PC-9 (cell line): ENCODE measurements around the gene TMEM221. TPM values are rescaled to one million over a fixed set of nuclear protein-coding genes. Genes with fewer than 3 reads are reported as not detected.

Source experiments
- BruUV-seq: library from RNA; stranded (reverse); fragments of 400-500 nt; replicated peaks from 2 replicates; lab custom pipeline; 2021; lab: Mats Ljungman, UMichigan
- CTCF ChIA-PET: fragments of 300-600 bp; sonication (Branson Sonifier 250); formaldehyde crosslinking; loops from one replicate; lab custom pipeline; 2022; ENCODE audit warnings: antibody characterized with exemption; lab: Charles Lee
- POLR2A ChIA-PET: fragments of 300-600 bp; sonication (Branson Sonifier 250); formaldehyde crosslinking; loops from one replicate; lab custom pipeline; 2022; ENCODE audit warnings: antibody characterized with exemption; ENCODE audit not compliant: unreplicated experiment; lab: Charles Lee
- DNase-seq, 2 experiments: peaks; one replicate each; pipeline versions ENCODE4 v3.0.0 to v3.0.0-alpha.2; 2015 to 2022; ENCODE audit warnings: mixed read lengths in 1 of 2
- H2AFZ ChIP-seq: fragments of 200-600 bp; sonication (generic); 2 replicates; pipeline ENCODE4 v1.8.1; 2017; ENCODE audit warnings: antibody characterized with exemption
- H3F3A ChIP-seq: fragments of 200-600 bp; sonication (generic); 2 replicates; pipeline ENCODE4 v1.8.1; 2017; ENCODE audit warnings: antibody characterized with exemption, mild to moderate bottlenecking, low read depth; ENCODE audit not compliant: insufficient read depth
- H3K27ac ChIP-seq: fragments of 200-600 bp; sonication (generic); 2 replicates; pipeline ENCODE4 v1.6.1; 2016; ENCODE audit warnings: mixed run types
- H3K27me3 ChIP-seq: fragments of 200-600 bp; sonication (generic); 2 replicates; pipeline ENCODE4 v1.6.1; 2016; ENCODE audit warnings: low read depth, mixed run types; ENCODE audit not compliant: insufficient read depth
- H3K36me3 ChIP-seq: fragments of 200-600 bp; sonication (generic); 2 replicates; pipeline ENCODE4 v1.6.1; 2016; ENCODE audit warnings: low read depth, mixed run types
- H3K4me1 ChIP-seq: fragments of 200-600 bp; sonication (generic); replicated peaks from 2 replicates; pipeline ENCODE4 v1.6.1; 2016; ENCODE audit warnings: mixed run types; ENCODE audit not compliant: insufficient read depth
- H3K4me2 ChIP-seq: fragments of 200-600 bp; sonication (generic); 2 replicates; pipeline ENCODE4 v1.6.1; 2017; ENCODE audit warnings: mixed run types
- H3K4me3 ChIP-seq: fragments of 200-600 bp; sonication (generic); 2 replicates; pipeline ENCODE4 v1.6.1; 2016; ENCODE audit warnings: mixed run types
- H3K79me2 ChIP-seq: fragments of 200-600 bp; sonication (generic); 2 replicates; pipeline ENCODE4 v1.6.1; 2017; ENCODE audit warnings: low read depth, mixed run types
- H3K9me2 ChIP-seq: fragments of 200-600 bp; sonication (generic); 2 replicates; pipeline ENCODE4 v1.8.1; 2017; ENCODE audit warnings: mild to moderate bottlenecking; ENCODE audit not compliant: insufficient read depth
- H3K9me3 ChIP-seq: fragments of 200-600 bp; sonication (generic); 2 replicates; pipeline ENCODE4 v1.8.1; 2016; ENCODE audit warnings: low read depth; ENCODE audit not compliant: insufficient read depth
- H4K20me1 ChIP-seq: fragments of 200-600 bp; sonication (generic); 2 replicates; pipeline ENCODE4 v1.8.1; 2017; ENCODE audit not compliant: insufficient read depth
- EZH2 ChIP-seq: fragments of 200-600 bp; sonication (generic); IDR thresholded peaks from 2 replicates; pipeline ENCODE4 v1.8.0; 2017; ENCODE audit warnings: antibody characterized with exemption, low read depth
- intact Hi-C: fragments of 100-400 bp; cut with micrococcal nuclease; formaldehyde crosslinking; loops from one replicate; pipeline ENCODE4 v1.10.0; 2022; ENCODE audit not compliant: unreplicated experiment
- total RNA-seq: library from RNA; stranded (reverse); gene quantifications from 2 replicates; pipeline ENCODE4 v1.2.3, GENCODE V29; 2021
- TF ChIP-seq, protein P1 (sequence below): fragments of 200-600 bp; sonication (generic); conservative IDR thresholded peaks from 2 replicates; pipeline ENCODE4 v1.6.1; 2017; ENCODE audit warnings: mixed run types, antibody characterized with exemption, mild to moderate bottlenecking, moderate library complexity

The TMEM221 gene
- total RNA-seq, 1 experiment from 2014 or later, result 2.0 TPM

DNA sequence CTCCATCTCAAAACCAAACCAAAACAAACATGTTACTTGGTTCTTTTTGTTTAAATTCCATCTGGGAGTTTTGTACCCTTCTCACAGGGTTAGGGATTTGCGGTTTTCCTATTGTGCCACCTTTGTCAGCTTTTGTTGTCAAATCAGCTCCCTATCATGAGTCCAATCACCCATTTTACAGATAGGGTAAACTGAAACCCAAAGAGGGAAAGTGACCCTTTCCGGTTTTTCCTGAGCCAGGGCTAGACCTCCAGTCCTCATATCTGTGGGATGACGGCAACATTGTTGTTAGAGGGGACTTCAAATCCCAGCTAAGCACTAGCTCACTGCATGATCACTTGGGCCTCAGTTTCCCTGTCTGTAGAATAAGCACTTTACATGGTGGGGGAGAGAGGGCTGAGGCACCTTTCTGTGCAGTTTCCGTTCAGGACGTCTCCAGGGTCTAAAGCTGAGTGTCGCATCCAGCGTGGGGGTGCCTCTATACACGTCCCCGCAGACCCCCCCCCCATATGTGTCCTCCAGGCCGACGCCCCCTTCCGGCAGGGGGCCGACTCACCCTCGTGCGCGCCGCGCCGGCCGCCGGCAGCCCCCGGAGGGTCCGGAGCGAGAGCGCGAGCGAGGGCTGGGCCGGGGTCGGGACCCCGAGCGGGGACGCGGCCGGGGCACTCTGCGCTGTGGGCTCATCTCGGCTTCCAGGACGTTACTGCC lies 58.4 kb downstream of the TMEM221 start:
- Histone ChIP-seq H4K20me1 (no peaks in the 10 kb centered on the region), H3K9me3 (0 out of 2 replicates have a peak, but pooled peaks cover 4% of the 10 kb centered on the region), H2AFZ (no peak overlapping the region), H3K9me2 (no peaks in the 10 kb centered on the region), H3K27ac (no peak overlapping the region), H3K27me3 (no peaks in the 10 kb centered on the region), H3K4me3 (no peak overlapping the region), H3K4me2 (peak overlapping the region; percentile 96; the same call in 1 of the 2 replicates), H3K4me1 (peaks cover 7% of the 10 kb centered on the region), H3F3A (peaks cover 7% of the 10 kb centered on the region; the same call in 1 of the 2 replicates), H3K36me3 (no peaks in the 10 kb centered on the region), H3K79me2 (no peaks in the 10 kb centered on the region)
- BruUV-seq, result no TSS peak
- ChIA-PET POLR2A (no interaction called here), CTCF (interaction anchor here (0.5 to 1.2 kb wide), 3 partner anchors 46 to 97 kb away, joined by 3 to 4 read pairs (median 4); partner anchors contain the start of gene NXNL1)
- no peak for TF ChIP-seq EZH2
- TF ChIP-seq, protein P1, sequence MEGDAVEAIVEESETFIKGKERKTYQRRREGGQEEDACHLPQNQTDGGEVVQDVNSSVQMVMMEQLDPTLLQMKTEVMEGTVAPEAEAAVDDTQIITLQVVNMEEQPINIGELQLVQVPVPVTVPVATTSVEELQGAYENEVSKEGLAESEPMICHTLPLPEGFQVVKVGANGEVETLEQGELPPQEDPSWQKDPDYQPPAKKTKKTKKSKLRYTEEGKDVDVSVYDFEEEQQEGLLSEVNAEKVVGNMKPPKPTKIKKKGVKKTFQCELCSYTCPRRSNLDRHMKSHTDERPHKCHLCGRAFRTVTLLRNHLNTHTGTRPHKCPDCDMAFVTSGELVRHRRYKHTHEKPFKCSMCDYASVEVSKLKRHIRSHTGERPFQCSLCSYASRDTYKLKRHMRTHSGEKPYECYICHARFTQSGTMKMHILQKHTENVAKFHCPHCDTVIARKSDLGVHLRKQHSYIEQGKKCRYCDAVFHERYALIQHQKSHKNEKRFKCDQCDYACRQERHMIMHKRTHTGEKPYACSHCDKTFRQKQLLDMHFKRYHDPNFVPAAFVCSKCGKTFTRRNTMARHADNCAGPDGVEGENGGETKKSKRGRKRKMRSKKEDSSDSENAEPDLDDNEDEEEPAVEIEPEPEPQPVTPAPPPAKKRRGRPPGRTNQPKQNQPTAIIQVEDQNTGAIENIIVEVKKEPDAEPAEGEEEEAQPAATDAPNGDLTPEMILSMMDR, result no peak
- no peak for DNase-seq
- intact Hi-C loops, result no loop called here

DNA sequence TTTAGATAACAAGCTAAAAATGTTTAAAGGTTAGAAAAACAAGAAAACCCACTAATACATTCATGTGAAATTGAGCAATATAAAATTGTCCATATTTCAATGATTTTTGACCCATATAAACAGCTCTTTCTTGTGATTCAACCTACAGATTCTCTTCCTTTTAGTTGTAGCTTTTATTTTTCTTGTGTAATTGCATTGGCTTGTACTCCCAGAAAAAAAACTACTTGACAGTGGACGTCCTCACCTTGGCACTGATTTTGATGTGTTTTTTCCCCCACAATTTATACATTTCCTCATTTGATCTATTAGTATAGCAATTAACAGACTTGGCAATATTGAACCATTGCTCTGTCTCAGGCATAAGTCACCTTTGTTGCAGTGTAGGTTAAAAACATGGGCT lies 59.2 kb downstream of the TMEM221 start:
- POLR2A ChIA-PET, result no interaction called here

More for the DNA sequence above, 59.2 kb downstream of the TMEM221 start:
- Histone ChIP-seq H4K20me1 (no peaks in the 10 kb centered on the region), H3K27ac (no peak overlapping the region), H3K9me2 (no peaks in the 10 kb centered on the region), H3K4me2 (no peak overlapping the region), H3K79me2 (no peaks in the 10 kb centered on the region), H3K9me3 (0 out of 2 replicates have a peak, but pooled peaks cover 4% of the 10 kb centered on the region), H3K36me3 (no peaks in the 10 kb centered on the region), H3K4me1 (peaks cover 7% of the 10 kb centered on the region), H3K27me3 (no peaks in the 10 kb centered on the region), H3F3A (peaks cover 7% of the 10 kb centered on the region; the same call in 1 of the 2 replicates), H2AFZ (no peak overlapping the region), H3K4me3 (no peak overlapping the region)
- CTCF ChIA-PET, result interaction anchor here (1.2 kb wide), 1 partner anchor 46 kb away, joined by 3 read pairs; no protein-coding TSS in a partner anchor
- no TSS peak for BruUV-seq
- no peak for DNase-seq
- intact Hi-C loops, result no loop called here
- TF ChIP-seq EZH2, result no peak
- TF ChIP-seq, protein P1, result no peak
